Activated CD4-positive, alpha-beta T cell treated with anti-CD3 and anti-CD28 coated beads, Interleukin-2, amount 10 ng/mL, durations not matched to agents 7 days and 5 days (primary cell): ENCODE data around the gene SIPA1L3. TPM values are rescaled to one million over a fixed set of nuclear protein-coding genes. Genes with fewer than 3 reads are reported as not detected.

ENCODE experiments used
- CTCF ChIA-PET: fragments of 350-600 bp; sonication (Branson Sonifier 250); formaldehyde crosslinking; loops from one replicate; lab custom pipeline; 2021; ENCODE audit warnings: antibody characterized with exemption; lab: Charles Lee
- POLR2A ChIA-PET: fragments of 350-600 bp; sonication (Branson Sonifier 250); formaldehyde crosslinking; loops from one replicate; lab custom pipeline; 2021; ENCODE audit warnings: antibody characterized with exemption; lab: Charles Lee
- DNase-seq: peaks from one replicate; pipeline ENCODE4 v3.0.0-alpha.2; 2020
- H3K27ac Mint-ChIP-seq: one replicate; pipeline ENCODE4 v1.8.0; 2021; ENCODE audit warnings: mild to moderate bottlenecking, moderate library complexity, mixed read lengths
- H3K27me3 Mint-ChIP-seq: one replicate; pipeline ENCODE4 v1.8.0; 2021; ENCODE audit warnings: mixed read lengths
- H3K36me3 Mint-ChIP-seq: one replicate; pipeline ENCODE4 v1.8.0; 2021; ENCODE audit warnings: low read depth, mixed read lengths
- H3K4me1 Mint-ChIP-seq: one replicate; pipeline ENCODE4 v1.8.0; 2021; ENCODE audit warnings: mixed read lengths
- H3K4me3 Mint-ChIP-seq: one replicate; pipeline ENCODE4 v1.8.0; 2021; ENCODE audit warnings: mild to moderate bottlenecking, moderate library complexity, mixed read lengths
- H3K9me3 Mint-ChIP-seq: one replicate; pipeline ENCODE4 v1.8.0; 2021; ENCODE audit warnings: mixed read lengths
- total RNA-seq, 2 experiments: library from RNA; stranded (reverse); gene quantifications; one replicate each; pipeline ENCODE4 v1.2.3, GENCODE V29; 2021

The SIPA1L3 gene
- total RNA-seq, 2 experiments from 2014 or later, result 17.1 to 25.0 TPM

DNA sequence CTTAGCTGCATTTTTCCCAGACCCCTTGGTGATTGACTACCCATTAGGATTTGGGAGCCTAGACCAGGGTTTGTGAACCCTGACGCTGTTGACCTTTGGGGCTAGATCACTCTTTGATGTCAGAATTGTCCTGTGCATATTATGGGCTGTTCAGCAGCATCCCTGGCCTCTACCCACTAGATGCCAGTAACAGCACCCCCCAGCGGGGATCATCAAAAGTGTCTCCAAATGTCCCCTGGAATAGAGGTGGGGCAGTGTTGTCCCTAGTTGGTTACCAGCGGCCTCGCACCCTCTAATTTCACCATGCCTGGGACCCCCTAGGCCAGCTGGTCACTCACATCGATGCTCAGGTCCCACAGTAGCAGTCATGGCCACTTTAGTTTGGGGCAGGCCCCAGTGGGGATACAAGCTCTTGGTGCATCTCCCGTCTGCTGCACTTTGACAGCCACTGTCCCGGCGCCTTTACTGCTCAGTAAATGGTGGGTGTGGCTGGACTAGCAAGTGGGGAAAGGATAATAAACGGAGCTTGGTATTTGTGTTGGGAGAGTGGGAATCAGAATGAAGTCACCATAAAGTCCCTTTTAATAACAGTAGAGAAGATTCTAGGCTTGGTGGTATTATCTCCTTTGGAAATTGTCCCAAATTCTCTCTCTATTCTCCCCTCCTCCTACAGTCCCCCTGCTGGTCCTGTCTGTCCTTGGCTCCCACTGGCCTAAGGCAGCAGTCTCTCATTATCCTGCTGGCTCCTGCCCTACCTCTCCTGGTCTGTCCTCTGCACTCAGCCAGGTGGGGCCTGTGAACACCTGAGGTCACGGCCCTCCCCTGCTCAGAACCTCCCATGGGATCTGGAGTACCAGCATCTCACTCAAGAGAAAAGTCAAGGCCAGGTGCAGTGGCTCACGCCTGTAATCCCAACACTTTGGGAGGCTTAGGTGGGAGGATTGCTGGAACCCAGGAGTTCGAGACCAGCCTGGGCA is 80.6 kb downstream of the SIPA1L3 start:
- POLR2A ChIA-PET, result no interaction called here

DNA sequence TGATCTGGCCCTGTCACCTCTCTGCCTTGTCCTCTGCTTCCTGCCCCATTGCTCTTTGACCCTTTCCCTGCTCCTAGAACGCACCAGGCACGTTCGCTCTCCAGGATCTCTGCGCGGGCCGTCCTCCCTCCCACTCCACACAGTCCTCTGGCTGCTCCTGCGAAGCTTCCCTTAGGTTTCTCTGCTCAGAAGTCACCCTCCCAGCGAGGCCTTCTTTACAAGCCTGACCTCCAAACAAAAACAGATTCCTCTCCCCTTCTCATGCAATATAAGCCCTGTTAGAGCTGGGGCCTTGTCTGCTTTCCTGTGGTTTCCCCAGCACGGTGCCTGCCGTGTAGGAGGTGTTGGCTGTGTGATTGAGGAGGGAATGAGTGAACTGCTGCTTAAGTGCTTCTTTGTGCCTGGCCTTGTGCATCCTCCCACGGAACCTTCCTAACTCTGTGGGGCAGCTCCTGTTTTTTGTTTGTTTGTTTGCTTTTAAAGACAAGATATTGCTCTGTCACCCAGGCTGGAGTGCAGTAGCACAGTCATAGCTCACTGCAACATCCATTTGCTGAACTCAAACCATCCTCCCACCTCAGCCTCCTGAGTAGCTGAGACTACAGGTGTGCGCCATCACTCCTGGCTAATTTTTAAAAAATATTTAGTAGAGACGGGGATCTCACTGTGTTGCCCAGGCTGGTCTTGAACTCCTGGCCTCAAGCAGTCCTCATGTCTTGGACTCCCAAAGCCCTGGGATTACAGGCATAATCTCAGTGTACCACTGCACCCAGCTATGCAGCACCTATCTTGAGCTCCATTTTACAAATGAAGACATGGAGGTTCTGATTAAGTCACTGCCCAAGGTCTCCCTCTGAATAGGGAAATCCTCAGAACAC is 82.0 kb downstream of the SIPA1L3 start:
- no peaks in the 10 kb centered on the region for H3K27me3 Mint-ChIP-seq
- H3K4me3 Mint-ChIP-seq, result no peak overlapping the region
- H3K4me1 Mint-ChIP-seq, result peaks cover 18% of the 10 kb centered on the region
- H3K36me3 Mint-ChIP-seq, result no peaks in the 10 kb centered on the region
- ChIA-PET POLR2A (no interaction called here), CTCF (interaction anchor here (1.0 kb wide), 1 partner anchor 39 kb away, joined by 3 read pairs; no protein-coding TSS in a partner anchor)
- H3K9me3 Mint-ChIP-seq, result no peaks in the 10 kb centered on the region
- DNase-seq, result no peak
- peak overlapping the region; percentile 11 for H3K27ac Mint-ChIP-seq

More for the DNA sequence above, 80.6 kb downstream of the SIPA1L3 start:
- Mint-ChIP-seq H3K9me3 (no peaks in the 10 kb centered on the region), H3K27ac (no peak overlapping the region), H3K27me3 (no peaks in the 10 kb centered on the region), H3K4me3 (no peak overlapping the region), H3K4me1 (peaks cover 18% of the 10 kb centered on the region), H3K36me3 (no peaks in the 10 kb centered on the region)
- DNase-seq, result no peak
- CTCF ChIA-PET, result interaction anchor here (1.2 kb wide), 1 partner anchor 61 kb away, joined by 3 read pairs; no protein-coding TSS in a partner anchor

DNA sequence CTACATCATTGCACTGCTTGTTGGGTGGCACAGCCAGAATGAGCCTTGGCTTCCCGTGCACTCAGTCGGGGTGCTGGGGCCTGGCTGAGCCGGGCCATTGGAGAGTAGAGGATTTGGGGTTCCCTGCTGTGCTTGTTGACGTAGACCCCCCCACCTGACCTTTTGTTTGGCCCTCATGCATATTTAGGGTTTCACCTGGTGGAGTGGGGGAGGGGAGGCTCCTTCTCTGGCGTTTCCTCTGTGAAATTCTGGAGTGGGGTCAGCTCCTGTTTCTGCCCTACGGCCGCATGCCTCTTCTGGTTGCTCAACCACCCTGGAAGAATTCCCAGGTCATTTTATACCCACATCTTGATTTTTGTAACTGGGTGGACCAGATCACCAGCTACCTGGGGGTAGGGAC is 82.8 kb downstream of the SIPA1L3 start:
- CTCF ChIA-PET, result interaction anchor here (1.0 to 2.0 kb wide), 2 partner anchors 11 to 39 kb away, joined by 3 to 5 read pairs; no protein-coding TSS in a partner anchor
- Mint-ChIP-seq H3K4me3 (no peak overlapping the region), H3K27ac (no peak overlapping the region), H3K9me3 (no peaks in the 10 kb centered on the region), H3K27me3 (no peaks in the 10 kb centered on the region), H3K36me3 (no peaks in the 10 kb centered on the region), H3K4me1 (peaks cover 18% of the 10 kb centered on the region)
- no peak for DNase-seq
- POLR2A ChIA-PET, result no interaction called here

DNA sequence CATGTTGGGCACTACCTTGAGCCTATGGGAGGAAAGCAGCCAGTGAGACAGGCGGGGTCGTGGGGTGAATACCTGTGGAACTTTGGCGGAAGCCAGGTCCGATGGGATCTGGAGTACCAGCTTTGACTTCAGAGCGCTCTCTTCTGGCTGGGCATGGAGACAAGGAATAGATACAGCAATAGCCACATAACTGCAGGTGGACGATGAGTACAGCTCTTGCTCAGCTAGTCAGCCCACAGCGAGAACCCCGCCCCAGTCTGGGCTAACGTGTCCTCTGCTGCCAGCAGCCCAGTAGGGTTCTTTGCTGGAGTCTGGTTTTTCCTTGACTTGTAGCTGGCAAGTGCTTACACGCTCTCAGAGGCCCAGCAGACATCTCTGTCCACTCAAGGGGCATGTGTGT is 83.4 kb downstream of the SIPA1L3 start:
- Mint-ChIP-seq H3K4me3 (no peak overlapping the region), H3K9me3 (no peaks in the 10 kb centered on the region), H3K27ac (no peak overlapping the region), H3K36me3 (no peaks in the 10 kb centered on the region), H3K27me3 (no peaks in the 10 kb centered on the region), H3K4me1 (peaks cover 16% of the 10 kb centered on the region)
- POLR2A ChIA-PET, result no interaction called here
- CTCF ChIA-PET, result interaction anchor here (2.0 kb wide), 1 partner anchor 11 kb away, joined by 5 read pairs; no protein-coding TSS in a partner anchor
- DNase-seq, result no peak

DNA sequence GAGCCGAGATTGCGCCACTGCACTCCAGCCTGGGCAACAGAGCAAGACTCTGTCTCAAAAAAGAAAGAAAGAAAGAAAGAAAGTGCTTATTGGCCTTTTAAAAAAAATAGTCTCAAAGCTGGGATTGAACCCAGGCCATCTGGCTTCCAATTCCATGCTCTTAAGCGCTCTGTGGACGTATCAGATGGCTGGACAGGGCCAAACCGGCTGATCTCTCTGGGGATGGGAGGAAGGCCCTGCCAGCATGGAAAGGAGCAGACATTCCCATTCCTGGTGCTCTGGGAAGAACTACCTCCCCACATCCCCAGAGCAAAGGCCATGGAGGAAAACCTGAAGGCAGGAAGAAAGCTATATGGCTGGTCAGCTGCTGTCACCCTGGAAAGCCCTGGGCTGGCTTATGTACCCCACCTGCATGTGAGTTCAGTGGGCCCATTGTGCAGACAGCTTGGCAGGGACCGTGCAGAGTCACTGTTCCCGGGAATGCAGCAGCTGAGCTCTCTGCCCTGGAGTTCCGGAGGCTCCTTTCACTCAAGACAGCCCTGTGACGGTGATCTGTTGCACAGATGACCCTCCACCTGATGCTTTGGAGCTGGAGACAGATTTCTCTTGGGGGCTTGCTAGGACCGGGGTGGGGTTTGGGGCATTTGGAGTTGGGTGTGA is 84.3 kb downstream of the SIPA1L3 start:
- H3K27me3 Mint-ChIP-seq, result no peaks in the 10 kb centered on the region
- no peaks in the 10 kb centered on the region for H3K9me3 Mint-ChIP-seq
- peaks cover 10% of the 10 kb centered on the region for H3K4me1 Mint-ChIP-seq
- H3K36me3 Mint-ChIP-seq, result no peaks in the 10 kb centered on the region
- ChIA-PET POLR2A (interaction anchor here (0.5 kb wide), 1 partner anchor 176 kb away, joined by 3 read pairs; no protein-coding TSS in a partner anchor), CTCF (interaction anchor here (1.0 to 2.0 kb wide), 2 partner anchors 10 to 40 kb away, joined by 3 to 5 read pairs; no protein-coding TSS in a partner anchor)
- DNase-seq, result no peak
- no peak overlapping the region for H3K4me3 Mint-ChIP-seq
- no peak overlapping the region for H3K27ac Mint-ChIP-seq

DNA sequence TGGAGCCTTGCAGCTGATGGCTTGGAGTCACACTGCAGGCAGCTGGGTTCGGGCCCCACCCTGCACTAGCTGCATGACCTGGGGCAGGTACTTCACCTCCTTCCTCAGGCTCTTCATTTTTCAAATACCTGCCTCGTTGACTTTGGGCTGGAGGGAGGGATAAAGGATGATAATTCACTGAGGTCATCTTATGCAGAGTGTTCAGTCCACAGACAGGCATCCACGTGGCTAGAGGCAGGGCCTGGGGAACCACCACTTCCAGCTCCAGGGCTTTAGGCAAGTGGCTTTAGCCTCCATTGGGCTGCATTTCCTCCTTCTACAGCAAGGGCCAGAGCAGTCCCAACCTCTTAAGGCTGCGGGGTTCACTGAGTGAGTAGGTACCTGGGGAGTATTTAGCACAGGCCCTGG is 84.8 kb downstream of the SIPA1L3 start:
- Mint-ChIP-seq H3K27me3 (no peaks in the 10 kb centered on the region), H3K27ac (no peak overlapping the region), H3K36me3 (no peaks in the 10 kb centered on the region), H3K4me1 (peaks cover 5% of the 10 kb centered on the region), H3K4me3 (no peak overlapping the region), H3K9me3 (no peaks in the 10 kb centered on the region)
- ChIA-PET POLR2A (no interaction called here), CTCF (interaction anchor here (2.0 kb wide), 1 partner anchor 9 kb away, joined by 5 read pairs; no protein-coding TSS in a partner anchor)
- no peak for DNase-seq

DNA sequence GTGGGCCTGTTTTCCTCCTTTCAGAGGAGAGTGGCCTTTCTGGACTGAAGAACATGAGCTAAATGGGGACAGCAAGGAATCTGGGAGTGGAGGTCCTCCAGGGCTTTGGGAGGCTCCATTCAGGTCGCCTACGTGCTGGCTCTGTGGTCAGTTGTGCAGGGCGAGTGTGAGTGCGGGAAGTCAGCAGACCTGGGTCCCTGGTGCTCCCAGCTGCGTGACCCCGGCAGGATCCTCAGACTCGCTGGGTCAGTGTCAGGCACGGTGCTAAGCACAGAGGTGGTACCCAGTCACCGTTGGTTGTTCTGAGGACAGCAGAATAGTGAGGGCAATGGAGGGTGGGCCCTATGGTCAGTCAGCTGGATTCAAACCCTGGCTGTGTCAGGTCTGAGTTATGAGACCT is 85.8 kb downstream of the SIPA1L3 start:
- POLR2A ChIA-PET, result no interaction called here
- Mint-ChIP-seq H3K27me3 (no peaks in the 10 kb centered on the region), H3K27ac (no peak overlapping the region), H3K9me3 (no peaks in the 10 kb centered on the region), H3K36me3 (no peaks in the 10 kb centered on the region), H3K4me1 (peaks cover 5% of the 10 kb centered on the region), H3K4me3 (no peak overlapping the region)
- CTCF ChIA-PET, result interaction anchor here (0.7 to 1.0 kb wide), 3 partner anchors 10 to 35 kb away, joined by 3 to 4 read pairs (median 3); no protein-coding TSS in a partner anchor
- DNase-seq, result no peak

DNA sequence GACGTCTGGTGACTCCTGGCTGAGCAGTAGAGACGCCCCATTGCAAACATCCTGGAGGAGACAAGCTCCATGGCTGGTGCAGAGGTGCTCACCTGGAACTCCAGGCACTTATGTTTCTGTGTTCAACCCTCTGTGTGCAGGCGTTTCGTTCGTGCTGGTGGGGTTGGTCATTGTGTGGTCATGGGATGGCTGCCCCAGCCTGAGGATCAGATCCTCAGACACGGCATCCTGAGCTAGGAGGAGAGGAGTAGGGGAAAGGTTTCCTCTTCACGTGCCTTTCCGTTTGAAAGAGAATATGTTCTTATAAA is 87.8 kb downstream of the SIPA1L3 start:
- ChIA-PET POLR2A (no interaction called here), CTCF (no interaction called here)
- Mint-ChIP-seq H3K27ac (no peak overlapping the region), H3K9me3 (no peaks in the 10 kb centered on the region), H3K36me3 (no peaks in the 10 kb centered on the region), H3K27me3 (no peaks in the 10 kb centered on the region), H3K4me3 (no peak overlapping the region), H3K4me1 (no peaks in the 10 kb centered on the region)
- no peak for DNase-seq

DNA sequence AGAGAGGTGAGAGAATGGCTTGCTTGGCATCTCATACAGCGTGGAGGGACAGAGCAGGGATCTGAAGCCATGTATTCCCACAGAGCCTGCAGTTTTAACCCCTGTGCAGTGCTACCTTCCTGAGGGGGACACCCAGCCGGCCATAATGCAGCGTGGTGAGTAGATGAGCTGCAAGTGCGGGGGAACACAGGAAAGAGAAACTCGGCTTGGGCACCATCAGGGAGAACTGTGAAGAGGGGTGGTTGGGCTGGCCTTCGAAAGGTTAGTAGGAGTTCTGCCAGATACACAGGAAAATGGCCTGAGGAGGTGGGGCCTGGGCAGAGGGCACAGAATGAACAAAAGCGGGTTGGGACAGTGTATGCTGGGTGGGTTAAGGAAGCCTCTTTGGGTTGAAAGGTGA is 88.3 kb downstream of the SIPA1L3 start:
- ChIA-PET POLR2A (no interaction called here), CTCF (no interaction called here)
- no peaks in the 10 kb centered on the region for H3K9me3 Mint-ChIP-seq
- H3K27ac Mint-ChIP-seq, result no peak overlapping the region
- H3K4me1 Mint-ChIP-seq, result no peaks in the 10 kb centered on the region
- no peaks in the 10 kb centered on the region for H3K27me3 Mint-ChIP-seq
- DNase-seq, result no peak
- no peak overlapping the region for H3K4me3 Mint-ChIP-seq
- no peaks in the 10 kb centered on the region for H3K36me3 Mint-ChIP-seq

DNA sequence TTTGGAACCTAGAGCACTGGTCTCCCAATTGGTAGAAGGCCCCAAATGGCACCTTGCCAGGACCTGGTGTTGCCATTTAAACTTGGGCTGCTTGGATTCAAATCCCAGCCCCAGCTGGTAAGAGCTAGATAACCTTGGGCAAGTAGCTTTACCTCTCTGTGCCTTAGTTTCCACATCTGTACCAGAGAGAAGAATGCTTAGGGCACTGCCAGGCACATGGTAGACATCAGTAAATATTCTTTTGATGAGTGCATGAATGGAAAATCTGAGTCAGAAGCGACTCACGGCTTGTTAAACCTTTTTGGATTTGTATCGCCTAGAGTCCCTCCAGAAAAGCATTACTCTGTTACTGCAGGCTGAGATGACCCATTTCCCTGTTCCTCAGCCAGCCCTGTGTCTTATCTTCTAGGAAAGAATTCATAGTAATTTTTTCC is 90.9 kb downstream of the SIPA1L3 start:
- H3K27me3 Mint-ChIP-seq, result no peaks in the 10 kb centered on the region
- peaks cover 2% of the 10 kb centered on the region for H3K4me1 Mint-ChIP-seq
- POLR2A ChIA-PET, result no interaction called here
- no peak overlapping the region for H3K27ac Mint-ChIP-seq
- DNase-seq, result no peak
- CTCF ChIA-PET, result interaction anchor here (0.7 kb wide), 1 partner anchor 117 kb away, joined by 3 read pairs; no protein-coding TSS in a partner anchor
- H3K4me3 Mint-ChIP-seq, result no peak overlapping the region
- H3K9me3 Mint-ChIP-seq, result no peaks in the 10 kb centered on the region
- no peaks in the 10 kb centered on the region for H3K36me3 Mint-ChIP-seq

DNA sequence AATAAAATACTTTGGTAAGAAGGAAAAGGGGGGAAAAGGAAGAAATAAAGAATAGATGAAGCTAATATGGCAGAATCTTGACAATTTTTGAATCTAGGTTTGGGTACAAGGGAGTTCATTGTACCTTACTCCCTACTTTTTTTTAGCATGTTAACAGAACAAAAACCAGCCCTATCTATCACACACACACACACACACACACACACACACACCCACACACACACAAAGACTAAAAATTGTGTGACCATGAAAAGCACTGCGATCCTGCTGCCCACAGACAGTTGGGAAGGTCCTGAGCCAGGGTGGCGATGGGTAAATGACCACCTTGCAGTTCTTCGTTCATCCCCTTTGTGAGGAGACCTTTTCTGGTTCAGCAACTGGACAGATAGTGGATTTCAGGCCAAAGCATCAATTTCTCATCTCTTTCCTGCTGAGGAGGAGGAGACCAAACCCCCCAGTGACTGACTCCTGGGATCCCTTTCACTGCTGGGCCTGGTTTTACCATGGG is 91.8 kb downstream of the SIPA1L3 start:
- no peak overlapping the region for H3K27ac Mint-ChIP-seq
- peaks cover 2% of the 10 kb centered on the region for H3K4me1 Mint-ChIP-seq
- no peaks in the 10 kb centered on the region for H3K9me3 Mint-ChIP-seq
- no peak overlapping the region for H3K4me3 Mint-ChIP-seq
- no peaks in the 10 kb centered on the region for H3K36me3 Mint-ChIP-seq
- no peak for DNase-seq
- POLR2A ChIA-PET, result no interaction called here
- CTCF ChIA-PET, result interaction anchor here (0.6 kb wide), 1 partner anchor 14 kb away, joined by 5 read pairs; no protein-coding TSS in a partner anchor
- H3K27me3 Mint-ChIP-seq, result no peaks in the 10 kb centered on the region
